Left renal cortex interstitium (tissue), 4 donors: ENCODE measurements around the gene MTRF1. TPM values are rescaled to one million over a fixed set of nuclear protein-coding genes. Genes with fewer than 3 reads are reported as not detected.

Experiments used
- DNase-seq, 4 donors: peaks; one replicate each; pipeline ENCODE4 v3.0.0-alpha.2; 2013; ENCODE audit warnings: low read depth in 4 of 4, low spot score in 2 of 4, missing footprints in 1 of 4
- polyA plus RNA-seq, 4 donors: library from polyadenylated mRNA; unstranded; fragments of 120-200 nt; gene quantifications; one replicate each; pipeline ENCODE4 v1.2.1, GENCODE V29; 2013; ENCODE audit not compliant: insufficient read length in 4 of 4

Gene MTRF1
- polyA plus RNA-seq, 4 donors: 13.8 to 26.4 (median 18.2) TPM

DNA sequence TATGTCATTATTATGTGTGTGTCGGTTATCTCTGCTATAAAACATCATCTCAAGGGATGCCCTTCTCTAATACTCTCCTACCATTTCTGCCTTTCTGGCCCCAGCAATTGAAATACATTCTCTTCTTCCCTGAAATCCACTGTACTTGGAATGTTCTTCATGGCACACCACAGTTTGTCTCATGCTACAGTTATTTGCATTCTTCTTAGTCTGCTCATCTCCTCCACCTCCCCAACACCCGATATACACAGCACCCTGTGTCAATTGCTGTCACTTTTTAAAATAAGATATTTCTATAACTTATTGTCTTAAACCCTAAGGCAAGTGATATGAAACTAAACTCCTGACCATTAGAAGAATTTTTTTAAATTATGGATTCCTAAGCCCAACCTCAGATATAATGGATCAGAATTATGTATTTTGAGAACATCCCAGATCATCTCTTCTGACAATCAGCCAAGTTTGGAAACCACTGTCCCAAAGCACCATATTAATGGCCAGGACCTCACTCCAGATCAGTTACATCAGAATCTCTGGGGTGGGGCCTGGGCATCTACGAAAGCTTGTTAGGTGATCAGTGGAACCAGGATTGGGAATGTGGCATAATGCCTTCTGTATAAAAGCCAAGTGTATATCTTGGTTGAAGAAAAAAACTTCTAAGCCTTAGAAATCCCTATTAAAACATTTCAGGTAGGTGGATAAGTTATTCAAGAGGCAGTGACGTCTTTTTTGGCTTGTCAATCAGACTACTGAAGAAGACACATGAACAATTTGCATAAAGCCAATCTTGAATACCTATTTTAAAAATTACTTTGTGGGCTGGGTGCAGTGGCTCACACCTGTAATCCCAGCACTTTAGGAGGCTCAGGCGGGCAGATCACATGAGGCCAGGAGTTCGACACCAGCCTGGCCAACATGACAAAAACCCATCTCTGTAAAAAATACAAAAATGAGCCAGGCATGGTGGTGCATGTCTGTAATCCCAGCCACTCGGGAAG is 39.0 kb downstream of the MTRF1 start:
- DNase-seq: no peak

DNA sequence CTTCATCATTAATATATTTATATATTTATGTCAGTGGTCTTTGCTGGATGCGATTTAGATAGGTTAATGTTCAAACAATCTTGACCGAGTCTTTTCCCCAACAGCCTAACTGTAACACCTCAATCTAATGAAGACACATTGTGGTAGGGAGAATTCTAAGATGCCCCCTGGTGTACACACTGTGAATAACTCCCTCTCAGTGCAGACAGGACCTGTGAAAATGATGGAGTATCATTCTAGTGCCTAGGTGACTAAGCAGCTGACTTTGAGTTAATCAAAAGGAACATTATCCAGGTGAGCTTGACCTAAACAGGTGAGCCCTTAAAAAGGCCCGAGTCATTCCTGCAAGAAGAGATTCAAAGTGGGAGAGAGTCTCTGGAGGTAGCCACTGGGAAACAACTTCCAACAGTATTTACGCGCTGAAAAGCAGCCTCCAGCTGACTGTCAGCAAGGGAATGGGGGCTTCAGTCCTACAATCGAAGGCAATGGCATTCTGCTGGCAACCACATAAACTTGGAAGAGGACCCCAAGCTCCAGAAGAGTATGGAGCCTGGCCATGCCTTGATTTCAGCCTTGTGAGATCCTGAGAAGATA is 41.0 kb downstream of the MTRF1 start:
- peak in 2 of 4 donors; percentile 27 to 29 for DNase-seq

DNA sequence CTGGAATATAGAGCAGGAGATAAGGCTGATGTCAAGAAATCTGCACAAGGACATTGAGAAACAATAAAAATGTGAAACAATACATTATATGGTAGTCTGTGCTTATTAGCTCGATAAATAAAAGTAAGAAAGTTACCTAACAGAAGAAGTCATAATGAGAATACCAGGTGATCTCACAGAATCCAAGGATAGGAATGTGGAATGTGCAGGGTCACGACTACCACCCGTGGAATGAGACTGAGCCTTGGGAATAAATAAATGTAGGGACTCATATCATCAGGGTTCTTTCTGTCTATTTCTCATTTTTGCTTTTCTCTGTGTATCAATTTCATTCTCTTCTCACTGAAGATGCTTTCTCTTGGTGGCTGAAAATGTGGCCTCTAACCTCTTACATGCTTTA is 43.0 kb downstream of the MTRF1 start:
- no peak for DNase-seq

DNA sequence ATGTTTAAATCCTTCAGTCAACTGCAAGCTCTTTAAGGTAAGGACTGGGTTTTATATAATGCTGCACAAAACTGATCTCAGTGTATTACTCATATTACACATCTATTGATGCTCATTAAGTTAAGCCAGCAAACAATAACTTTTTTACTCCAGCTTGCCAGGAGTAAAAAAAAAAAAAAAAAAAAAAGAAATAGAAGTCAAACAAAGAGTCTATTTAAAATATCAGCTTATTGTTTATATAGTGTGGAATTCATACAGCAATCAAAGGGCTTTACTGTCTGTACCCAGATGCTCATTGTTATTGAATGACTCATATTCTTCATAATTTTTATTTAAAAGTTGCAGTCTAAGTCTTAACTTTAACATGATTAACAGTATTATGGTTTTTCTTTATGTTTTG is 47.2 kb downstream of the MTRF1 start:
- DNase-seq: no peak

DNA sequence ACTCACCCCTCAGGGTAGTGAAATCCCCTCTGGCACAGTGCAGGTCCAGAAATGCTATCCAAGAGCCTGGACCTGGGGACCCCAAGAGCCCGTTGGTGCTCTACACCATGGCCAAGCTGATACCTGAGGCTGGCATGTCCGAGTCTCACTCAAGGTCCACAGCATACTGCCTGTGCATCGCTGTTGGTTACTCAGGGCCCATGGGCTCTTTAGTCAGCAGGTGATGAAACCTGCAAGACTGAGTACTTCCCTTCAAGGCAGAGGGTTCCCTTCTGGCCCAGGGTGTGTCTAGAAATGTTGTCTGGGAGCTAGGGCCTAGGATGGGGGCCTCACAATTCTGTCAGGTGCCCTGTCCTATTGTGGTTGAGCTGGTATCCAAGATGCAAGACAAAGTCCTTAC is 49.5 kb downstream of the MTRF1 start:
- DNase-seq: no peak

DNA sequence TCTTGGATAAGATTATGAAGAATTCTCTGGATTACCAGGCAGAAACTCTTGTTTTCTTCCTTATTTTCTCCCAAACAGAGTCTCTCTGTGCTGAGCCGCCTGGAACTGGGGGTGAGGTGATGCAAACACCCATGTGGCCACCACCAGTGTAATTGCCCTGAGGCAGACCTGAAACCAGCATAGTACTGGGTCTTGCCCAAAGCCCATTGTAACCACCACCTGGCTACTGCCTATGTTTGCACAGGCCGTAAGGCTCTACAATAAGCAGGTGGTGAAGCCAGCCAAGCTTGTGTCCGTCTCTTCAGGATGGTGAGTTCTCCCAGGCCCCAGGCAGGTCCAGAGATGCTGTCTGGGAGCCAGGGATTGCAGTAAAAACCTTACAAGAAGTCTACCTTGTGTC is 50.1 kb downstream of the MTRF1 start:
- no peak for DNase-seq

DNA sequence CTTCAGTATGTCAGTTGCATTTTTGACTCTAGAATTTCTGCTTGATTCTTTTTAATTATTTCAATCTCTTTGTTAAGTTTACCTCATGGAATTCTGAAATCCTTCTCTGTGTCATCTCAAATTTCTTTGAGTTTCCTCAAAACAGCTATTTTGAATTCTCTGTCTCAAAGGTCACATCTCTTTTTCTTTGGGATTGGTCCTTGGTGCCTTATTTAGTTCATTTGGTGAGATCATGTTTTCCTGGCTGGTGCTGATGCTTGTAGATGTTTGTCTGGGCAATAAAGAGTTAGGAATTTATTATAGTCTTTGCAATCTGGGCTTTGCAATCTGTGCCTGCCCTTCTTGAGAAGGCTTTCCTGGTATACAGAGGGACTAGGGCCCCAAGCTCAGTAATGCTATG is 50.5 kb downstream of the MTRF1 start:
- no peak for DNase-seq

DNA sequence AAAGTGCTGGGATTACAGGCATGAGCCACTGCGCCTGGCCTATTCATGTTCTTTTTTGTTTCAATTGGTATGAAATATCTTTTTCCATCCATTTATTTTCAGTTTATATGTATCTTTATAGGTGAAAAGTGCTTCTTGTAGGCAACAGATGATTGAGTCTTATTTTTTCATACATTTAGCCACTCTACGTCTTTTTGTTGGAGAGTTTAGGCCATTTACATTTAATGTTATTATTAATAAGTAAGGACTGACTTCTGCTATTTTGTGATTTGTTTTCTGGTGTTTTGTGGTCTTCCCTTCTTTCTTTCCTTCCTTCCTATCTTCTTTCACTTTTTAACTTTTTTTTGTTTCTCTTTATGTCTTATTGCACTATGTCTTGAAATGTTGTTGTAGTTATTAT is 52.3 kb downstream of the MTRF1 start:
- no peak for DNase-seq

DNA sequence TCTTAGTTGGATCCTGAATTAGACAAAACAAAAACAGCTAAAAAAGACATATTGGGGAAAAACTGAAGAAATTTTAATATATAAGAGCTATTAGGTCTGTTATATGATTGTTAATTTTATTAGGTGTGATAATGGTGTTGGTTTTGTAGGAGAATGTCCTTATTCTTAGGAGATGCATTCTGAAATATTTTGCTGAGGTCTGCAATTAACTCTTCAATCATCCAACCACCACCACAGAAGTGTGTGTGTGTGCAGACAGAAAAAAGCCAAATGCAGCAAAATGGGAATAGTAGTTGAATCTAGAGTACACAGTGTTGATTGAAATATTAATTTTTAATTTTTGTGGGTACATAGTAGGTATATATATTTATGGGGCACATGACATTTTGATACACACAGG is 56.9 kb downstream of the MTRF1 start:
- DNase-seq: no peak

DNA sequence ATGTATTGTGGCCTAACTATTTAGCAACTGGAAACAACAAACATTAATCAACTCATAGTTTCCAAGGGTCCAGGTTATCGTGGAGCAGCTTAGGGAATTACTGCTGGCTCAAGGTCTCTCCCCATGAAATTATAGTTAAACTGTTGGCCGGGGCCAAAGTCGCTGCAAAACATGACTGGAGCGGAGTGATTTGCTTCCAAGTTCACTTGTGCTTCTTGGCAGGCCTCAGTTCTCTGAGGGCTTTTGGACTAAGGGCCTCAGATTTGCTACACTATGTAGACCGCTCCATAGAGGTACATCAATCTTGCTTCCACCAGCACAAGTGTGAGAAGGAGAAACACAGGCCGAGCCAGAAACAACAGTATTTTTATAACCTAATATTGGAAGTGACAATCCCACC is 59.6 kb downstream of the MTRF1 start:
- peak in 1 of 4 donors; percentile 29 for DNase-seq

DNA sequence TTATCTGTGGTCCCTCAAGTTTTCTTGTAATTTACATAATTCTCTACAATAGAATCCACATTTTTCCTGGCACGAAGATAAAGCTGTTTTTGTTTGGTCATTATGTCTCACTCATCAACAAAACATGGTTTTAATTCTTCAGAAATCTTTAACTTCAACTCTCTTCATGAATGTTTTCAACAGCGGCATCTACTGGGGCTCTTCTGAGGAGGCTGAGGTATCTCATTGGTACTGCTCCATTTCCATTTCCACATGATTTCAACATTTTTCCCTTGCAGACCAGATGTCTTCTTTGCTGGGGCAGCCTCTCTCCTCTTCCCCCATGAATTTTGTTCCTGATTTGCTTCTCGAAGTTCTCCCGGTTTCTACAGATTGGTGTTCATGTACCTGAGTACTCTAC is 63.2 kb downstream of the MTRF1 start:
- DNase-seq: no peak

DNA sequence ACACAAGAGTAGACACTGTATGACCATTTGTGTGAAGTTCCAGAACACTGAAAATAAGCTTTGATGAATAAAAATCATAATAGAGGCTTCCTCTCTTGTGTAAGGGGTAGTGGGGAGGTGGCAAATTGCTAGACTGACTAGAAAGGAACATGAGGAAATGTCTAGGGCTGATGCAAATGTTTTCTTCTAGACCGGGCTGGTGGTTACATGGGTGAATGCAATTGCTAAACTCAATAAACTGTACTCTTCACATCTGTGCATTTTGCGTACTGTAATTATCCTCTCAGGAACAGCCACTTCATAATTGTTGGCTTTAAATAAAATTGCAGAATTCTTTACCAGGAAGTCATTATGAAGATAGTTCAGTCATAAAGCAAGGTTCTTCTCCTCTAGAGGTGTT is 63.9 kb downstream of the MTRF1 start:
- no peak for DNase-seq

DNA sequence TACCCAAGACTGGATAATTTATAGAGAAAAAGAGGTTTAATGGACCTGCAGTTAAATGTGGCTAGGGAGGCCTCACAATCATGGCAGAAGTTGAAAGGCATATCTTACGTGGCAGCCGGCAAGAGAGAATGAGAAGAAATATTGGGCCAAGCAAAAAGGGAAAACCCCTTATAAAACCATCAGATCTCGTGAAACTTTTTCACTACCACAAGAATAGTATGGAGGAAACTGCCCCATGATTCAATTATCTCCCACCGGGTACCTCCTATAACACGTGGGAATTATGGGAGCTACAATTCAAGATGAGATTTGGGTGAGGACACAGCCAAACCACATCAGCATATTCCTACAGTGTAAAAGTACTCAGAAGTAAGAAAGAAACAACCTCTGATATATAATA is 64.3 kb downstream of the MTRF1 start:
- DNase-seq: no peak

DNA sequence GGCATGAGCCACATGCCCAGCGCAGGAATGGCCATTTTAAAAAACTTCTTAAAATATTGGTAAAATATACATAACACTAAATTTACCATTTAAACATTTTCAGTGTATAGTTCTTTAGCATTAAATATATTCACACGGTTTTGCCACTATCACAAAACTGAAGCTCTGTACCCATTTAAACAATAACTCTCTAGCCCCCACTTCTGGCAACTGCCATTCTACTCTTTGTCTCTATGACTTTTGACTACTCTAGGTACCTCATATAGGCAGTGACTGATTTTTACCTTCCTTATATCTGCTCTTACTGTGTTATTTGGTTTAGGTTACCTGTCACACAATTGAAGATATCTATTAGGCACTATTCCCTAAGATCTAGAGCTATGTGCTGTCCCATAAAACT is 66.8 kb downstream of the MTRF1 start:
- no peak for DNase-seq

DNA sequence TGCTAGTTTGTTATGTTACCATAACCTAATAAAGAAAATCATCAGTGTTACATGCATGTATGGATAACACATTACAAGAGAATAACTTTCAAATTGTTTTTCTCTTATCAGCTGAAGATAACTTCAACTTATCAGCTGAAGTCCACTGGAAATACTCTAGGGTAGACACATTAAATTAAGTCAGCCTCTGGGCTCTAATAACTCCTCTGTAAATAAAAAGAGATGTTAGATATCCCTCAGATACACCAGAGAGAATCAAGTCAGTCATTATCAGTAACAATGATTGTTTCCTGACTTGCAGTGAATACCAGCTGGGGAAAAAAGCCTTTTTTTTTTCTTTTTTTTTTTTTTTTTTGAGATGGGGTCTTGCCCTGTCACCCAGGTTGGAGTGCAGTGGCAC is 67.4 kb downstream of the MTRF1 start:
- no peak for DNase-seq

DNA sequence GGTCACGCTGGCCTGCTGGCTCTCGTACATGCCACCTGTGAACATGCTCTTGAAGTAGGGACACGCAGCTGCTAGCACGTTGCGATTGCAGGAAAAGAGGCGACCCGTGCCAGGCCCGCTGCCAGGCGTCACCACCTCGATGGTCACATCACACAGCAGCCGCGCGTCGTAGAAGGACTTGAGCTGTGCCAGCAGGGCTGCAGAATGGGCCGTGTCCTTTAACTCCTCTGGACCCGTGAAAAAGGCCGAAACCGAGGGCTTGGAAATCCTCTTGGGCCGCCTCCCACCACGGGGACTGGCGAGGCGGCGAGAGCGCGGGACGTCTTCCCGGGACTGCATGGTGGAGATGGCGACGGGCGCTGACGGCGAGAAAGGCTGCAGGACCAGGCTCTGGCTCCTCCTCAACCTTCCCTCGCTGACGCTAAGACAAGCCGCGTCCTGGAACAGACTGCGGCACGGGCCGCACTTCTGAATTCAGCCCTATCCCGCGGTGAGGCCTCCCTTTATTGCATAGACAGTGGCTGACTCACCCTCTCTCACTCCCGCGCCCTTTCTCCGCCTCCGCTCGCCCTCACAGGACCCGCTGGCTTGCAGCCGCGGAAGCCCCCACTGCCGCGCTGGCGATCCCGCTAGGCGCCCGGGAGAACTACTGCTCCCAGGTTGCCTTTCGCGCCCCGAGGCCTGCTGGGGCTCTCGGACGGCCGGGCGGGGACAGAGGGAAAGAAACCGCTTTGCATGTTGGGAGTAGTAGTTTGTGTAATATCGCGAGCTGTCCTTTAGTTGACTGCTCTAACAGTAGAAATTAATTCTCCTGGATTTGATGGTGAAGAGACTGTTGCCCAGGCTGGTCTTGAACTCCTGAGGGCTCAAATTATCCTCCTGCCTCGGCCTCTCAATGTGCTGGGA is 69.2 kb downstream of the MTRF1 start, which contains the start of gene KBTBD7:
TSS of gene KBTBD7 (minus strand) at position 651 of the 906 bp plus-strand sequence. CDS start at position 339, 312 bp downstream.
- peak; percentile 66 to 91 (median 78) for DNase-seq

DNA sequence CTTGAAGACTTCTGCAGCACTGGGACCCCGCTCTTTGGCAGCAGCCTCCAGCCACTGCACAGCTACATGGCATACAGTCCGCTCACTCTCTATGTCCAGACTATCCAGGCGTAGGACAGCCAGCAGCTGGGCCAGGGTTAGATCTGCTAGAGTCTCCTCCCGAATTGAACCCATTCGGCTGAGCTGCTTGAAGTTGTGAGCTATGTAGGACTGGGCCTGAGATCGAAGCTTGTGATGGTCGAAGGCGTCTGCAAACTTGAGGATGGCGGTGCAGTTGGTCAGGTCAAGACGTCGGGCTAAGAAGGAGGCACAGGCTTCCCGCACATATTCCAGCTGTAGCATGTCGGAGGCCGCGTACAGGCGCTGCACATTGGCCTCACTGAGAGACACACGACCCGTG is 69.9 kb downstream of the MTRF1 start:
- DNase-seq: no peak

DNA sequence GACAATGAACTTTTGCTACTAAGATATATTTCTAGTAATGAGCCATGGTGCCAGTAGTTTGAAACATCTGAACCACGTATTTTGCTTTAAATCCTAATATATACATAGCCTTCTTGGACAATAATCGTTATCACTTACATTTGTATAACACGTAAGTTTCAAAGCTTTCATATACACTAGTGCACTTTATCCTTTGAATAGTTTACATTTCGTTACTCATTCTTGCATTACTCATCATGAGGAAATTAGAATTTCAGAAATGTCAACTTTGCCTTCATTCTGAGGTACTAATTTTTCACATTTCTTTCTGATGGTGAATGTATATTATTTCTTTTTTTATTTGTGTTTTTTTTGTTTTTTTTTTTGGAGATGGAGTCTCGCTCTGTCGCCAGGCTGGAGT is 74.8 kb downstream of the MTRF1 start:
- no peak for DNase-seq

DNA sequence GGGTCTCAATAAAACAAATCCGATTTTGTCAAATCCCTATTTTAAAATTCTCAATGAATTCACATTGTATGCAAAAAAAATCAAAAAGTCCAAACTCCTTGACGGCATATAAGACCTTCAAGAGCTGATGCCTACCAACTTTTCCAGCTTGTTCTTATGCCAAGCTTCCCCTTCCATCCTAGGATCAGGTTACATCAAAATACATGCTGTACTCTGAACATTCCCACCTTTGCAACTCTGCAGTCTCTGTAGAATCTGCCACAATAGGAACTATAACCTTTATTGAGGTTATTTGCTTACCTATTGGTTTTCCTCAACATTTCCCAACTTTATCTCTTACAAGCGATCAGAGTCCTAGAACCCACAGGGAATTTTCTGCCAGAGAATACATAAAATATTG is 76.9 kb downstream of the MTRF1 start:
- DNase-seq: no peak

DNA sequence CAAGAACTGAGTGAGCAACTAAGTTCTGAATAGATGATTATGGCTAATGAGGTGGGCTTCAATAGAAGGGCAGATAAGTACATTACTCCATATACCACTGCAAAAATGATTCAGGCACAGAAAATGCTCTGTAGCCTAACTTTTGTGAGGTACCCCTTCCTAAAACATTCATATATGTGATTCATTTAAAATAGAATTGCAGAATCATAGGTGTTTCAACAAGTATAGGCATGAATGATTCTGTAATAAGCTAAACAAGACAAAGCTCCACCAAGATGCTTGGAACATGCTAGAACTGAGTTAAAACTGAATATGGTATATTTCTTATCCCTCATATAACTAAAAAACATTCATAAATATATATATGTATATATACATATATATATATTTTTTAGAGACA is 81.1 kb downstream of the MTRF1 start:
- no peak for DNase-seq
